T-helper 17 cell (primary cell): Measurements from ENCODE around the gene FAM124B. TPM values are rescaled to one million over a fixed set of nuclear protein-coding genes. Genes with fewer than 3 reads are reported as not detected.
"Not testable (repeated sequence)": the region's sequence is repeated elsewhere in the genome, so short reads cannot be mapped to it uniquely, and the experiment has no call there.

ENCODE experiments used
- ATAC-seq: fragments of 150-1000 bp; cut with Tn5 transposase; 2 replicates; pipeline ENCODE4 v1.10.0; 2021; ENCODE audit warnings: mild to moderate bottlenecking, moderate library complexity
- DNase-seq, 3 donors: peaks; one replicate each; pipeline versions ENCODE4 v3.0.0 to v3.0.0-alpha.2; 2020 to 2021
- H3K9me3 ChIP-seq: one replicate; pipeline ENCODE4 v1.7.0; 2013; ENCODE audit warnings: low read length, mild to moderate bottlenecking; ENCODE audit not compliant: control insufficient read depth, poor library complexity, severe bottlenecking
- H3K27ac Mint-ChIP-seq: one replicate; pipeline ENCODE4 v1.8.0; 2022; ENCODE audit warnings: mild to moderate bottlenecking, moderate library complexity, mixed read lengths
- H3K27me3 Mint-ChIP-seq: one replicate; pipeline ENCODE4 v1.8.0; 2022; ENCODE audit warnings: mixed read lengths
- H3K36me3 Mint-ChIP-seq: one replicate; pipeline ENCODE4 v1.8.0; 2022; ENCODE audit warnings: low read depth, mixed read lengths
- H3K4me1 Mint-ChIP-seq: one replicate; pipeline ENCODE4 v1.8.0; 2022; ENCODE audit warnings: mild to moderate bottlenecking, mixed read lengths
- H3K4me3 Mint-ChIP-seq: one replicate; pipeline ENCODE4 v1.8.0; 2022; ENCODE audit warnings: mild to moderate bottlenecking, moderate library complexity, mixed read lengths
- total RNA-seq, 4 donors: library from RNA in 2 of 4; stranded (reverse) in 2 of 4; gene quantifications; one replicate each; pipeline ENCODE4 v1.2.3 and lab custom pipeline; 2022 to 2026

FAM124B gene
- total RNA-seq, 2 donors from 2014 or later, result 2.7 to 3.3 TPM

DNA sequence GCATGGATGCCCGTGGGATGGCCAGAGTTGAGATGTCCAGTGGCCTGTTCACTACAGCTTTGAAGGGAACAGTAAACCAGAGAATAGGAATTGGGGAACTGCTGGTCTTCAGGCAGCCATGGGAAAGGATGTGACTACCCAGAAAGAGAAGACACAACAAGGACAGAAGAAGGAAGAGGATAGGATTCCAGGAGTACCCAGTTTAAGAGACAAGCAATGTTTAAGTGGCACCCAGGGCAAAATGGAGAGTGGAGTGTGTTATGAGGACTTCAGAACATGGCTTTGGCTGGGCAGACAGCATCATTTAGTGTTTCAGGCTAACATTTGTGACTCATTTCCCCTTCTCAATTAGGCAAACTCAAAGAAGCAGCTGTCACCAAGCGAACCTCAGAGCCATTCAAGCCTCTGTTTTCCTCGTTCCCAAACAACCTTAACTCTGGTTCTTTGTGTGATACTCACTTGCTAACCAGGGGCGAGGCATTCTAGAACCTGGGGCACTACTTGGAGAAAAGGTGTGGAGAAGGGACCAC is 4.0 kb upstream of the FAM124B start:
- Mint-ChIP-seq H3K27ac (no peak overlapping the region), H3K27me3 (peaks cover 29% of the 10 kb centered on the region), H3K36me3 (no peaks in the 10 kb centered on the region), H3K4me3 (no peak overlapping the region), H3K4me1 (peaks cover 5% of the 10 kb centered on the region)
- DNase-seq, result no peak
- no peaks in the 10 kb centered on the region for H3K9me3 ChIP-seq
- ATAC-seq, result no peak

DNA sequence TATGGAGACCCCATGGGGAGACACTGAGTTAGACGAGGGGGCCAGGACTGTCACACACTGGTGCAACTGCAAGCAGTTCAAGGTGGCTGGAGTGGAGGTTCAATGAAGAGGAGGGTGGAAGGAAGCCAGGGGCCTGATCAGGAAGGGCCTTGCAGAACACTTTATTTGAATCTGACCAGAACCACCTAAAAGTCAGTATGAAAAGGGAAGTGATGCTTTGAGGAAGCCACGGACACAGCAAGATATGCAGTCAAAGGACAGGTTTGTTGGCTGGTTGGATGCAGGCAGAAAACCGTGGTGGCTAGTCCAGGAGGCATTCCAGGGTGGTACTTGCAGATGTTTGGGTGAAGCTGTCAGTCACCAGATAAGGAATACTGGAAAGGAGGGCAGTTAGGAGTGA is 3.5 kb upstream of the FAM124B start:
- Mint-ChIP-seq H3K4me3 (no peak overlapping the region), H3K27ac (no peak overlapping the region), H3K36me3 (no peaks in the 10 kb centered on the region), H3K4me1 (peaks cover 5% of the 10 kb centered on the region), H3K27me3 (peaks cover 25% of the 10 kb centered on the region)
- no peak for ATAC-seq
- no peak for DNase-seq
- H3K9me3 ChIP-seq, result no peaks in the 10 kb centered on the region

DNA sequence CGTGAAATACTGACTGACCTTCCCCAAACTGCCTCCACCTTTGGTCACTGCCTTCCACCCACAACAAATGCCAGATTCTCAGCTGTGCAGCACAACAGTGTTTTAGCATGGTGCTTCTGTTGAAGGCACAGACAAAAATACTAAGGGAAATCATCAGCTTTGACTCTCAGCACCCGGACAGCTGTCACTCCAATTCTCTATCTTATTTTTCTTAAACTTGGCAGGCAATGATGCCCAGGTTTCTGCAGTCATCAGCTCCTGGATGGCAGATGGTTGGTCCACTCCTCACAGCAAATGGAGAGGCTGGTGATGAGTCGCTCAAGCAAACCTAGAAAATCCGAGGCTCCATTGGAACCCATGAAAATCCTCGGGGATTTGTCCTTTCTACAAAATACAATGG is 2.9 kb upstream of the FAM124B start:
- no peak for DNase-seq
- no peak for ATAC-seq
- peaks cover 25% of the 10 kb centered on the region for H3K27me3 Mint-ChIP-seq
- H3K27ac Mint-ChIP-seq, result no peak overlapping the region
- H3K36me3 Mint-ChIP-seq, result no peaks in the 10 kb centered on the region
- H3K9me3 ChIP-seq, result no peaks in the 10 kb centered on the region
- H3K4me1 Mint-ChIP-seq, result peaks cover 5% of the 10 kb centered on the region
- no peak overlapping the region for H3K4me3 Mint-ChIP-seq

DNA sequence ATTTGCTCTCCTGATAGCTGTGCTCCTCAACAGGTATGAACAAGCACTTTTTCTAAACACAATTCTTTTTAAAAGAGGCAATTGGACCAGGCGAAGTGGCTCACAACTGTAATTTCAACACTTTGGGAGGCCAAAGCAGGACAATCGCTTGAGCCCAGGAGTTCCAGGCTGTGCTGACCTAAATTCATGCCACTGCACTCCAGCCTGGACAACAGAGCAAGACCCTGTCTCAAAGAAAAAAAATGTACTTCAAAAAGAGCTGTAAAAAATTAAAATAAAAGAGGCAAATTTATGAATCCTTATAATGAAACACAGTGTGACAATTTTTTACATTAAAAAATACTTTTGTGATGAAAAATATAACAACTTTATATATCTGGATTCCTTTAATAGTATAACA is 1.8 kb upstream of the FAM124B start:
- Mint-ChIP-seq H3K4me1 (peaks cover 5% of the 10 kb centered on the region), H3K27me3 (peaks cover 23% of the 10 kb centered on the region), H3K4me3 (no peak overlapping the region), H3K27ac (no peak overlapping the region), H3K36me3 (no peaks in the 10 kb centered on the region)
- DNase-seq, result no peak
- ATAC-seq, result no peak
- H3K9me3 ChIP-seq, result no peaks in the 10 kb centered on the region

DNA sequence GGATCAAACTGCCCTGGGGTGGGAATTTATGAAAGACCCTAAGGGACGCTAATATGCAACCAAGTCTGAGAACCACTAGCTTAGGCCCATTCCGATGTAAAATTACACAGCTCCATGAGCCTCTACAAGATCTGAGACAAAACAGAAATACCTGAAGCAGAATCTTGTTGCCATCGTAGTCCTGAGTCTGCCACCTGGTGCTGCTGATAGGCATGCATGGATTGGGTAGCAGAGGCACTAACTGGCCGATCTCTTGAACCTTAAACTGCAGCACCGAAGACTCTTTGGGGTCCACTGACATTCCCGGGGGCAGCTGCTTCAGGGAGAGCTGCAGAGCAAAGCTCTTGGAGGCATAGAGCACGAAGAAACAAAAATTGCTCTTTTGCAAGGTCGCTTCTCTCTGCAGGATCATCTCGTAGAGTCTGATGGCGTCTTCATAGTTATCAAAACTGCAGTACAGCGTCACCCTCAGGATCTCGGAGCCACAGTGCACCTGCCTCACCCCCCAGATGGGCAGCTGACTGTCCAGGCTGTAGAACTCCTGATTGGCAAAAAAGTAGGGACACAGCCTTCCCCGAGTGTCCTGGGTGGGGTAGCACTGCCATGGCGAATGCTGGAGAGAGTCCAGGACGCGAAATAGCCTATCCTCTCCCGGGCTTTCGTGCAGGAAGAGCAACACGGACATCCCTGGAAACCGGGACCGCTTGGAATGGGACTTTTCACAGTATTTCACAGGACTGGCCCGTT is 848 bp downstream of the FAM124B start:
- ATAC-seq (no peak), DNase-seq (no peak)

DNA sequence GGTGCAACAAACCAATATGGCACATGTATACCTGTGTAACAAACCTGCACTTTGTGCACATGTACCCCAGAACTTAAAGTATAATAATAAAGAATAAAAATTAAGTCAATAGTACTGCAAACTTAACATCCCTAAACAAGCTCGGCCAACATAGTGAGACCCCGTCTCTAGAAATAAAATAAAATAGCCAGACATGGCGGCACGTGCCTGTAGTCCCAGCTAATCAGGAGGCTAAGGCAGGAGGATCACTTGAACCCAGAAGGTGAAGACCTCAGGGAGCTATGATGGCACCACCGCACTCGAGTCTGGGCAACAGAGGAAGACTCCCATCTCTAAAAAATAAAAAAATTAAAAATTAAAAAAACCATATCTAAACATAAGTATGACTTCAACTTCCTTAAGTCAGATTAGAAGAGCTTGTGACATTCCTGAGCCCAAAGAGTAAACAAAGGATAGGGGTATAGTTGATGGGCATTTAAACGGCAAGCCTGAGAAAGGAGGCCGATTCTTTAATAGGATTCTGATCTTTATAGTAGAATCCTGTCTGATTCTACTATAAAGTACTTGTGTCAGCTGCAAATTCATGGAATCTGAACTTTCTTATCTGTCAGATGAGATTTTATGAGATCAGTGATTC is 1.6 kb downstream of the FAM124B start:
- no peak overlapping the region for H3K27ac Mint-ChIP-seq

More for the DNA sequence above, 848 bp downstream of the FAM124B start:
- peaks cover 6% of the 10 kb centered on the region for H3K4me1 Mint-ChIP-seq
- H3K4me3 Mint-ChIP-seq, result peak overlapping the region; percentile 73
- H3K27me3 Mint-ChIP-seq, result peaks cover 4% of the 10 kb centered on the region
- H3K36me3 Mint-ChIP-seq, result no peaks in the 10 kb centered on the region
- H3K27ac Mint-ChIP-seq, result peak overlapping the region; percentile 74
- peaks cover 3% of the 10 kb centered on the region for H3K9me3 ChIP-seq

DNA sequence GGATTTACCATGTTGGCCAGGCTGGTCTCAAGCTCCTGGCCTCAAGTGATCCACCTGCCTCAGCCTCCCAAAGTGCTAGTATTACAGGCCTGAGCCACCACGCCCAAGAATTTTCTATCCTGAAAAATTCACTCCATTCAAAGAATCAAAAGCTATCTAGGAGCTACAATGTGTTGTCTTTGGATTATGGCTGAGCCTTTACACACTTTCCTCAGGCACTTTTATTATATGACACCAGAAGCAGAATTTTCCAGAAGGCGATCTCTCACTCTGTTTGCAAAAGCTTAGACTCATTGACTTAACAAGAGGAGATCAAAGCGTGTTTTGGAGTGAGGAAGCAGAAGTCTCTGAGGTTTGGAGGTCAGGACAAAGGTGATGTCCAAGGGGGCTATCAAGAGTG is 3.6 kb downstream of the FAM124B start:
- H3K4me1 Mint-ChIP-seq, result peaks cover 6% of the 10 kb centered on the region
- ATAC-seq (no peak), DNase-seq (no peak)
- peaks cover 9% of the 10 kb centered on the region for H3K27me3 Mint-ChIP-seq
- no peak overlapping the region for H3K27ac Mint-ChIP-seq
- H3K4me3 Mint-ChIP-seq, result no peak overlapping the region
- H3K36me3 Mint-ChIP-seq, result no peaks in the 10 kb centered on the region
- H3K9me3 ChIP-seq, result peaks cover 3% of the 10 kb centered on the region

More for the DNA sequence above, 1.6 kb downstream of the FAM124B start:
- no peaks in the 10 kb centered on the region for H3K36me3 Mint-ChIP-seq
- peaks cover 4% of the 10 kb centered on the region for H3K27me3 Mint-ChIP-seq
- ATAC-seq (no peak), DNase-seq (no peak)
- peaks cover 3% of the 10 kb centered on the region for H3K9me3 ChIP-seq
- peak overlapping the region; percentile 73 for H3K4me3 Mint-ChIP-seq
- H3K4me1 Mint-ChIP-seq, result peaks cover 6% of the 10 kb centered on the region

DNA sequence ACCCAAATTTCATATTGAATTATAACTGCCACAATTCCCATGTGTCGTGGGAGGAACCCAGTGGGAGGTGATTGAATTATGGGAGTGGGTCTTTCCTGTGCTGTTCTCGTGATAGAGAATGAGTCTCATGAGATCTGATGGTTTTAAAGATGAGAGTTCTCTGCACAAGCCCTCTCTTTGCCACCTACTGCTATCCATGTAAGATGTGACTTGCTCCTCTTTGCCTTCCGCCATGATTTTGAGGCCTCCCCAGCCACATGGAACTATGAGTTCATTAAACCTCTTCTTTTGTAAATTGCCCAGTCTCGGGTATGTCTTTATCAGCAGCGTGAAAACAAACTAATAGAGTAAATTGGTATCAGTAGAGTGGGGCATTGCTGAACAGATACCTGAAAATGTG is 4.8 kb downstream of the FAM124B start:
- DNase-seq, ATAC-seq, H3K4me3 Mint-ChIP-seq, H3K36me3 Mint-ChIP-seq, H3K4me1 Mint-ChIP-seq, H3K27me3 Mint-ChIP-seq, H3K9me3 ChIP-seq, H3K27ac Mint-ChIP-seq: not testable (repeated sequence)

DNA sequence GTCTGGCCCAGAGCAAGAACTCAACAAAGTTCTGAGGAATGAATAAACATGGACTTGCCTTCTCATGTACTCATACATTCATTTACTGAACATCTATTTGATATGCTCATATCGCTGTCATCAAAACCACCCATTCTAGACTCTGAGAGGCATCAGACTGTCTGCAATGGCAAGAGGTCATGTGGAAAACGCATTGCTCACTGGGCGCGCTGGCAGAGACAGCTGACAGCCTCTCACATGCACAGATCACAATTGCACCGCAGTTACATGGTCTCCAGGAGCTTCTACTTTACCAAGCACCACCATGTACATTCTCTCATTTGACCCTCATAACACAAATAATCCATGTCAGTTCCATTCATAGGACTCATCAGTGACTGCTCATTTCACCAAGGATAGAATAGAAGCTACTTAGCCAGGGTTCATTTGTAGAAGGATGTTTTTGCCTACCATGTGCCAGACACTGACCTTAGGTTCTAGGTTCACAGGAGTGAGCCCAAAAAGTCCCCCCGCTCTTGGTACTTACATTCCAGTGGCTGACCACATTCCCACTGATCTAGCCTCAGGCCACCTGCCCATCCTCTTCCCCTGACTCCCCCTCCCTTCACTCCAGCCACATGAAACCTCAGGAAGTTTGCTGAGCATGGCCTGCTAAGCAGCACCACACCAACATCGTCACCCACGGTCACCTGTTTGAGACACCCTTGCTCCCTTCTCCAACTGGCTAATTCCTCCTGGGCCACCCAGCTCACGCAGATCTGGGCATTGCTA is 6.1 kb downstream of the FAM124B start:
- DNase-seq, result no peak
- H3K4me1 Mint-ChIP-seq, result peaks cover 4% of the 10 kb centered on the region
- H3K4me3 Mint-ChIP-seq, result peak overlapping the region; percentile 42
- peaks cover 3% of the 10 kb centered on the region for H3K9me3 ChIP-seq
- no peaks in the 10 kb centered on the region for H3K36me3 Mint-ChIP-seq
- no peak overlapping the region for H3K27ac Mint-ChIP-seq
- ATAC-seq, result no peak
- peaks cover 5% of the 10 kb centered on the region for H3K27me3 Mint-ChIP-seq

DNA sequence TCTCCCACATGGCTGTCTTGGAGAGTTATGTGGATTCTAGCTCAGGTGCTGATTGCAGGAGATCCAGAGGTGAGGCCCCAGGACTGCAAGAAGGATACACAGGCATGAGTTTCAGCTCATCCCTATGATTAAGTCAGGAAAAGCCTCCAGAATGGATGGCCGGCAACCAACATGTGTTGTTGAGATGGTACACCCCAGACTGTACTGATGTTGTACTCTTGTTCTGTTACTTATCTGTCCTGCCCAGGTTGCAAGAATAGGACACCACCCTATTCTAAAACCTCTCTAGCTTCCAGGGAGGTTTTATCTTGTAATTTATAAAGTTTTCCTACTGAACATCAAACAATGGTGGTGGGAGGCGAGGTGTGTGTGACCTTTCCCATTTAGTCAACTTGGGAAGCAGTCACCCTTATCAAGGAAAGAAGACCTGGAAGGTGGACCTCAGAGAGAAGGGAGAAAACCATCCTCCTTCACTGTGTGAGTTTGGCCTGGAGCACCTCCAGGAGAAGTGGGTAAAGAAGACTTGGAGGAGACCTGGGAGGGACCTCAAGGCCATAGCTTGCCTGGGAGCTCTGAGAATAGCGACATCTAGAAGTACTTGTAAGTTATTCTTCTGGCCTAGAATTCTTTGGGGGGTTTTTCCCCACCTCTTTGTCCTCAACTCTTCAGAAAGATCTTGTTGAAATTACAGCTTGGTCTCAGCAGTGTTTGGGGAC is 8.6 kb downstream of the FAM124B start:
- Mint-ChIP-seq H3K36me3 (no peaks in the 10 kb centered on the region), H3K4me1 (peaks cover 6% of the 10 kb centered on the region)

DNA sequence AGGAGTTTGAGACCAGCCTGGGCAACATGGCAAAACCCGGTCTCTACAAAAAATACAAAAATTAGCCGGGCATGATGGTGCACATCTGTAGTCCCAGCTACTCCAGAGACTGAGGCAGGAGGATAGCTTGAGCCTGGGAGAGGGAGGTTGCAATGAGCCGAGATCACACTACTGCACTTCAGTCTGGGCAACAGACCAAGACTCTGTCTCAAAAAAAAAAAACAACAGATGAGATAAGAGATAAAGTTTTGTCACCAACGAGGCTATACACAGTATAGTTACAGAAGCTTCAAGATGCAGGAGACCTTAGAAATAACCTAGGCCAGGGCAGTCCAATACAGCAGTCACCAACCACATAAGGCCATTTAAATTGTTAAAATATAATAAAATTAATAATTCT is 9.4 kb downstream of the FAM124B start:
- Mint-ChIP-seq H3K27me3 (peaks cover 12% of the 10 kb centered on the region), H3K27ac (no peak overlapping the region), H3K4me1 (peaks cover 6% of the 10 kb centered on the region), H3K36me3 (no peaks in the 10 kb centered on the region), H3K4me3 (no peak overlapping the region)
- ATAC-seq, result no peak
- peaks cover 3% of the 10 kb centered on the region for H3K9me3 ChIP-seq
- DNase-seq, result no peak

More for the DNA sequence above, 8.6 kb downstream of the FAM124B start:
- no peak for DNase-seq
- Mint-ChIP-seq H3K27ac (no peak overlapping the region), H3K4me3 (no peak overlapping the region), H3K27me3 (peaks cover 9% of the 10 kb centered on the region)
- peaks cover 3% of the 10 kb centered on the region for H3K9me3 ChIP-seq
- ATAC-seq, result no peak

DNA sequence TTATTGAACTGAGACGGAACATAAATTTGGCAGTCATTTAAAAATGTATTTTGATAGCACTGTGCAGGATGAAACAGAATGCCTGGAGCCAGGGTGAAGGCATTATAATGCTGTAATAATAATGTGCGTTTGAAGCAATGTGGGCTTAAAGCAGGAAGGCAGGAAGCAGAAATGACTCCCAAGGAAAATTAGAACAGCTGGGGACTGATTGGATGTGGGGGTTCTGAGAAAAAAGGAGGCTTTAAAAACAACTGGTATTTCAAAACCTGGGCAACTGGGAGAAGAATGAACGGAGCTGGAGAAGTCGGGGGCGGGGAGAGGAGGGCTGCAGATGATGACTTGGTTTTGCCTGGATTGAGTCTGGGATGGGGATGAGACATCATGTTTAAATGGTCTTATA is 12.6 kb downstream of the FAM124B start:
- no peak overlapping the region for H3K27ac Mint-ChIP-seq
- peaks cover 2% of the 10 kb centered on the region for H3K4me1 Mint-ChIP-seq
- DNase-seq, result no peak
- H3K9me3 ChIP-seq, result no peaks in the 10 kb centered on the region
- ATAC-seq, result no peak
- H3K27me3 Mint-ChIP-seq, result peaks cover 7% of the 10 kb centered on the region
- no peaks in the 10 kb centered on the region for H3K36me3 Mint-ChIP-seq
- no peak overlapping the region for H3K4me3 Mint-ChIP-seq

DNA sequence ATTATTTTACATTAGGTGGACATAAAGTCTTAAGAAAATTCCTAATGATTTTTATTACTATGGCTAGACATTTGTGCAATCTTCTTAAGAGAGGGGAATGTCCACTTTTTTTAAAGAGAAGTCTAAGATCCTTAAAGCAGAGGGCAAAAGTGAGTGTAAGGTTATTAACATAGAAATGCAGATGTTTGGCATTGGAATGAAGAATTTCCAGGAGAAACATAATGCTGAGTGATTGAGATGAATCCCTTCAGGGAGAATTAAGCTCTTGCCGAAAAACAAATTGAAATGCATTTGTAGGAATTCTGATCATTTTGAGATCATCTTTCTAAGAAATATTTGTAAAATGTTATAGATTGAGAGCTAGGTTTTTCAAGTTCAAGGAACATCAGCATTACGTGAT is 15.0 kb downstream of the FAM124B start:
- no peak overlapping the region for H3K4me3 Mint-ChIP-seq
- no peak for DNase-seq

More for the DNA sequence above, 15.0 kb downstream of the FAM124B start:
- no peaks in the 10 kb centered on the region for H3K9me3 ChIP-seq
- no peak for ATAC-seq
- H3K27me3 Mint-ChIP-seq, result peaks cover 7% of the 10 kb centered on the region
- no peak overlapping the region for H3K27ac Mint-ChIP-seq
- H3K36me3 Mint-ChIP-seq, result no peaks in the 10 kb centered on the region
- peaks cover 2% of the 10 kb centered on the region for H3K4me1 Mint-ChIP-seq
